Measurements from ENCODE around the gene IL27RA. TPM values are rescaled to one million over a fixed set of nuclear protein-coding genes. Genes with fewer than 3 reads are reported as not detected.

Gene IL27RA
- total and polyA plus RNA-seq, 2 of the 4 experiments (the other 2 are of a cell fraction): 2.9 to 5.1 TPM

GRCh38 chr19:14102756-14103155 lies 71.2 kb downstream of the IL27RA start:
- Histone ChIP-seq H3K18ac (ENCODE audit: low read depth, low read length) (no peak overlapping the region), H3K79me1 (ENCODE audit: low read depth in 1 of 2, low read length in 2 of 2) (peaks cover 0 to 9% of the 10 kb centered on the region in 2 experiments; a peak in 2 of 4 replicates), H3K4ac (ENCODE audit: low read depth, low read length) (no peak overlapping the region), H3K56ac (ENCODE audit: extremely low read depth, insufficient read depth, low read length) (no peak overlapping the region), H4K8ac (ENCODE audit: low read depth in 2 of 2, low read length in 2 of 2) (no peak overlapping the region), H3K36me3 (ENCODE audit: control insufficient read depth, insufficient read depth, low read length) (peaks cover 39% of the 10 kb centered on the region), H3K9me1 (ENCODE audit: insufficient read depth, low read length) (peaks cover 3% of the 10 kb centered on the region; the same call in 1 of the 2 replicates), H3K27me3 (ENCODE audit: control insufficient read depth, insufficient read depth, low read length) (no peaks in the 10 kb centered on the region), H3K4me3 (ENCODE audit: insufficient read depth, low read depth, low read length) (no peak overlapping the region), H4K91ac (ENCODE audit: insufficient read depth, low read depth, low read length) (no peak overlapping the region), H2BK20ac (ENCODE audit: low read depth, low read length) (no peak overlapping the region), H3K4me2 (ENCODE audit: low read depth, low read length) (no peak overlapping the region), H3K4me1 (ENCODE audit: control insufficient read depth, insufficient read depth, low read length) (no peaks in the 10 kb centered on the region), H2AK9ac (replicated peaks; ENCODE audit: low read depth, low read length, poor library complexity) (peak overlapping the region; percentile 45), H2BK120ac (ENCODE audit: low read depth, low read length) (no peak overlapping the region), H2BK15ac (ENCODE audit: low read depth, low read length) (no peak overlapping the region), H2AFZ (replicated peaks; ENCODE audit: low read length, poor library complexity) (no peak overlapping the region), H3K9ac (ENCODE audit: low read depth, low read length) (no peak overlapping the region), H2AK5ac (ENCODE audit: low read depth, low read length) (no peak overlapping the region), H4K5ac (ENCODE audit: low read depth, low read length) (no peak overlapping the region), H3K9me3 (ENCODE audit: control insufficient read depth, insufficient read depth, low read length) (no peaks in the 10 kb centered on the region), H3K23ac (ENCODE audit: low read depth, low read length) (no peak overlapping the region), H4K20me1 (ENCODE audit: insufficient read depth, low read length) (no peaks in the 10 kb centered on the region), H2BK5ac (ENCODE audit: low read depth, low read length, poor library complexity, severe bottlenecking) (no peak overlapping the region), H3K14ac (replicated peaks; ENCODE audit: low read depth, low read length) (no peak overlapping the region), H3K27ac (ENCODE audit: insufficient read depth, low read length) (no peak overlapping the region)
- ATAC-seq (ENCODE audit: low read depth) (no peak), DNase-seq (no peak)
- dilution Hi-C loops (cut with HindIII; ENCODE audit: low sequenced_read_pairs, unreplicated experiment): no loop called here
- TF ChIP-seq ELK1 (IDR thresholded peaks at IDR 0.05; ENCODE audit: borderline replicate concordance, low read depth, low read length): no peak
- TF ChIP-seq MXI1 (IDR thresholded peaks at IDR 0.05; ENCODE audit: borderline replicate concordance, low read depth, low read length): no peak
- TF ChIP-seq, protein P1, sequence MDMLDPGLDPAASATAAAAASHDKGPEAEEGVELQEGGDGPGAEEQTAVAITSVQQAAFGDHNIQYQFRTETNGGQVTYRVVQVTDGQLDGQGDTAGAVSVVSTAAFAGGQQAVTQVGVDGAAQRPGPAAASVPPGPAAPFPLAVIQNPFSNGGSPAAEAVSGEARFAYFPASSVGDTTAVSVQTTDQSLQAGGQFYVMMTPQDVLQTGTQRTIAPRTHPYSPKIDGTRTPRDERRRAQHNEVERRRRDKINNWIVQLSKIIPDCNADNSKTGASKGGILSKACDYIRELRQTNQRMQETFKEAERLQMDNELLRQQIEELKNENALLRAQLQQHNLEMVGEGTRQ (IDR thresholded peaks at IDR 0.05; ENCODE audit: low read depth, low read length): no peak
- no peak for TF ChIP-seq CEBPB (IDR thresholded peaks at IDR 0.05; ENCODE audit: low read depth, low read length)
- TF ChIP-seq MAZ (IDR thresholded peaks at IDR 0.05; ENCODE audit: borderline replicate concordance, low read depth, low read length): no peak
- no peak for TF ChIP-seq FOS (IDR thresholded peaks at IDR 0.05; ENCODE audit: low read depth, low read length)
- no peak for TF ChIP-seq BHLHE40 (IDR thresholded peaks at IDR 0.05; ENCODE audit: low read depth, low read length)
- no peak for TF ChIP-seq RCOR1 (IDR thresholded peaks at IDR 0.05; ENCODE audit: insufficient replicate concordance, low read length)
- TF ChIP-seq CHD1 (IDR thresholded peaks at IDR 0.05; ENCODE audit: low read depth, low read length): no peak
- no peak for TF ChIP-seq POLR2A (IDR thresholded peaks at IDR 0.05; ENCODE audit: low read depth, low read length)
- TF ChIP-seq MAFK (IDR thresholded peaks at IDR 0.05; ENCODE audit: low read depth, low read length): no peak
- no peak for TF ChIP-seq RFX5 (IDR thresholded peaks at IDR 0.05; ENCODE audit: low read depth, low read length)
- TF ChIP-seq NFE2L2 (IDR thresholded peaks at IDR 0.05; ENCODE audit: low read depth, low read length): no peak
- TF ChIP-seq CTCF (conservative IDR thresholded peaks at IDR 0.05; ENCODE audit: low read depth, low read length): no peak
- no TSS peak for BruUV-seq (replicated peaks)
- in situ Hi-C loops (cut with MboI; ENCODE audit: low sequenced_read_pairs): no loop called here
- intact Hi-C loops (cut with micrococcal nuclease): no loop called here
- ChIA-PET CTCF (no interaction called here), POLR2A (ENCODE audit: unreplicated experiment) (no interaction called here)
- WGBS, 2 experiments (ENCODE audit: extremely low coverage in 2 of 2, insufficient read length in 1 of 2): 100% methylated on average over 3 of the region's 10 CpGs; no CpG with 5 or more reads in 1 of the 2 experiments

Data from IMR-90 (cell line).